ENCODE data around the gene CD248.
"Not testable (repeated sequence)": the region's sequence is repeated elsewhere in the genome, so short reads cannot be mapped to it uniquely, and the experiment has no call there.

The CD248 gene

DNA sequence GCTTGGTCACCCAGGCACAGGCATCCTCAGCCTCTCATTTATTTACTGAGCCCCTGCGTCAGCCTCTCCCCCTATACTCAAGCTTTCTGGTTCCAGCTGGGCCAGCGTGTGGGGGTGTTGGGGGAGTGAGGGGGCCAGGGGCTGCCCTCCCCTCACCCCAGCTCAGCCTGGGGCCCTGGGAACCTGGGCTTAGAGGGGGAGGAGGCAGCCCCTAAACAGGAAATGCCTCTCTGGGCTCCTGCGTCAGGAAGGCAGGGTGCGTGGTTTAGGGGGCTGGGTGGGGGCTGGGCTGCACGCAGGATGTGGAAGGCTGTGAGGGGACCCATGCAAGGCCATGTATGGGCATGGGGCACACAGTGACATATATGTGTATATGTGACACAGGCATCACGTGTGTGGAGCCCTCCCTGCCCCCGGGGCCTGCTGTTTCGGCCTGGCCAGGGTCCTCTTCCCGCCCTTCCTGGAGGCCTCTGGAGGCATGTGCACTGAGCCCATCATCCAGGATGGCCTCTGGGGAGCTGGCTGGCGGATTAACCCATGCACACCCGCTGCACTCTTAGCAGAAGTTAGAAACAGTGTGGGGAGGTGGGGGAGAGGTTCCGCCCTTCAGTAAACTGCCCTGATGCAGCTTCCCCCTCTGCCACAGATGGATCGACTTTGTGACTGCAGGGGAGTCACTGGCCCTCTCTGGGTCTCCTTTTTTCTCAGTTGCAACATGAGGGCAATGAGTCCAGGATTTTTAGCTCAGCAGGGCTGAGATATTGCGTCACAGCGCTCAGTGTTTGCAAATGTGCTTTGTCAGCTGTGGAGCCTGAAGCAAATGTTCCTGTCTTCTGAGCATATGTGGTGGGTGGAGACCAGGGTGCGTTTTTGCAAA is 1.1 kb upstream of the CD248 start:
- DNase-seq: no peak
- in situ Hi-C loops (cut with HindIII; ENCODE audit: low pct_ligation_motif_present, low pct_unique_long_range_greater_than_20kb, low sequenced_read_pairs): no loop called here

DNA sequence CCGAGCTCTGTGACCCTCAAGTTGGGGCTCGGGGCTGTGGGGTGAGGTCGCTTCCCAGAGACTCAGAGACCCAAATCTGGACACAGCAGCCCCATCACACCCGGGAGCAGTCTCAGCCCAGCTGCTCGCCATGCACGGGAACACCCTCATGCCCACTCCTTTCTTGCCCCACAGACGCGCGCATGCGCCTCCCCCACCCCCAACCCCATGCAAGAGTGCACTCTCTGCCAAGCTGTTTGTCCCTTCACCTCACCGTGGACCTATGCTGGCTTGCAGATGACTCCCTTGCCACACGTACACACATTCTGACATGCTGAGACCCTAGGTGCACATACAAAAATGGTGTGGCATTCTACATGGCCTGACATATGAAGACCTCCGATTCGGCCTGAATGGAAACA is 478 bp upstream of the CD248 start:
- in situ Hi-C loops (cut with HindIII; ENCODE audit: low pct_ligation_motif_present, low pct_unique_long_range_greater_than_20kb, low sequenced_read_pairs): no loop called here
- DNase-seq: no peak

DNA sequence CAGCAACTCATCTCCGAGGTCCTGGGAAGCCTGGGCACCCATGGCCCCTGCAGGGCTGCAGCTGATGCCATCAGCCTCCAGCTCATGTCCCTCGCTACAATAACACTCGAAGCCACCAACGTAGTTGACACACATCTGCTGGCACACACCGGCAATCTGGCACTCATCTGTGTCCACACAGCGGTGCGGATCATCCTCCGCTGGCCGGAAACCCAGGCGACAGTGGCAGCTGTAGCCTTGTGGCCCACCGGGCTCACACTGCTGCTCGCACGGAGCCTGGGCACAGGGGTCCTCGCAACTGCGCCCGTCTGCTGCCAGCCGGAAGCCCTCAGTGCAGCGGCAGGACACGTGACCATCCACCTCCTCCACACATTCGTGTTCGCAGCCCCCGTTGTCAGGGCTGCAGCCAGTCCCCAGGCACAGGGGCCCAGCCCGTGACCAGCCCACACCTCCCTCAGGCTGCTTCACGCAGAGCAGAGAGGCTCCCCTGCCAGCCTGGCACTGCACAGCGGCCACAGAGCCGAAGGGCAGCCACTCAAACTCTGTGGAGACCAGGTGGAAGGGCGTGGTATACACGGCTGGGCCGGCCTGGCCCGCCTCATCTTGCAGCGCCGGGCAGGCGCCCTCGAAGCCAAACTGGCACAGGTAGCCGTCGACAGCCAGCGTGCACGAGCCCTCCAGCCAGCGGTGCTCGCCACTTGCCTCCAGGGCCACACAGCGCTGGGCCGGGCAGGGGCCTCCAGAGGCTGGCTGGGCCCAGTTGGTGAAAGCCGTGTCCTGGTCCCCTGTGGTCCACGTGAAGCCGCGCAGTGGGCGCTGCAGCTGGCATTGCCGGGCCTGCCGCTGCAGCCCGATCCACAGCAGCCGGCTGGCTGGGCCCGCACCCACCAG is 678 bp downstream of the CD248 start:
- no peak for DNase-seq
- in situ Hi-C loops (cut with HindIII; ENCODE audit: low pct_ligation_motif_present, low pct_unique_long_range_greater_than_20kb, low sequenced_read_pairs): no loop called here

DNA sequence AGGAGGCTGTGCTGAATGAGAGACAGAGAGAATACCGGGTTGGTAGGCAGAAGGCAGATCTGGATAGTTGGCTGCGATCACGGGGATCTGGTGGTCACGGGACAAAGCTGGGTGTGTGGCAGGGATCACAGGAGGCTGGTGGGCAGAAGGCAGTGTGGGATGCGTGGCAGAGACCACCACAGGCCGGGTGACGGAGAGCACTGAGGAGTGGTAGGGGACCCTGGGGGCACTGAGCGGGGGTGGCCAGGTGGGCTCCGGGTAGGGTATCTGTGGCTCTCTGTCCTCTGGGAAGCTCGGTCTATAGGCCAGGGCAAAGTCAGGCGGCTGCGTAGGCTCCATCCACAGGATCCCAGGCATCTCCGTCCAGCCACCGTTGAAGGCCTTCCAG is 1.4 kb downstream of the CD248 start:
- in situ Hi-C loops (cut with HindIII; ENCODE audit: low pct_ligation_motif_present, low pct_unique_long_range_greater_than_20kb, low sequenced_read_pairs): no loop called here

DNA sequence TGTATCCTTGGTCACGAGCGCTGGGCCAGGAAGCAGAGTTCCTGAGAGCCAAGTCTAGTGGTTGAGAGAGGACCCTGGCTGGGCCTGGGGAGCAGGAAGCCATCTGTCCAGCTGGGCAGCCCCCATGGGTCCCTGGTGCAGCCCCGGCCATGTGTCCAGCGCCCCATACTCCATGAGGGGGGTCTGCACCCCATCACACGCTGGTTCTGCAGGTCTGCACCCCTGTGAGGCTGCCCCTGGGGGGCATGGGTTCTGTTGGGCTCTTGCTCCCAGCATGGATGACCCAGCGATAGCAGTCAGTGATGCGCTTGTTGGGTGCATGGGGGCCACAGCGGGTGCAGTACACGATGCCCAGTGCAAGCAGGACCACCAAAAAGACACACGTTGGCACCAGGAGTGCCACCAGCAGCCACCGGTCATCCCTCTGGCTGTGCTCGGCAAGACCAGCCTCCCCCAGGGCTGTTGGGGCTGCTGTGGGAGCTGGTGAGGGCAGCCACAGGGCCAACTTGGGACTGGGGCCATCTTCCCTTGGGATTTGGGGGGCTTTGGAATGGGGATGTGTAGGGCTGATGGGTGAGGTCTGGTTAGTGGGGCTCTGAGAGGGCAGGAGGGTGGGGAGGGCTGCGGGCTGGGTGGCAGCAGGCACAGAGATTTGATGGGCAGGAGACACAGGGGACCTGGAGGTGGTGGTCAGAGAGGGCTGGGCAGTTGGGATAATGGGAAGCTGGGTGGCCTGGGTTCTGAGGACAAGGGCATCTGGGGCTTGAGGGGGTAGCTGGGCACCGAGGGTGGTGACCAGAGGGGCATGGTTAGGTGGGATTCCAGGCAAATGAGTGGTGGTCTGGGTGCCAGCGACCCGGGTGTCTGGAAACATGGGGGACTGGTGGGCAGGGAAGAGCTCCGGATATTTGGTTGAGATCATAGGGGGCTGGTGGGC is 2.0 kb downstream of the CD248 start:
- no peak for DNase-seq
- in situ Hi-C loops (cut with HindIII; ENCODE audit: low pct_ligation_motif_present, low pct_unique_long_range_greater_than_20kb, low sequenced_read_pairs): no loop called here

More for the DNA sequence above, 1.4 kb downstream of the CD248 start:
- no peak for DNase-seq

DNA sequence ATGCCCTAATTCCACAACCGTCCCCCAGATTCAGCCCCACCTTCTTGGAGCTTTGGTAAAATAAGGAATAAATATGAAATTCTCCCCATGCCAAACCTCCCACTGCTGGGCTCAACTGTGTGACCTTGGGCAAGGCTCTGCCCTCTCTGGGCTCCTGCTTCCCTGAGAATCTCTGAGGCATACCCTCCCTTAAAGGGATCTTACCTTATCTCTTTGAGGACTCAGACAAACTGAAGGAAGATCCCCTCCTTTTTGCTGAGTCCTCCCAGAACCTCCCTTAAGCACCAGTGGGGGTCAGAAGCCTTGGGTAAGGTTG is 2.7 kb downstream of the CD248 start:
- in situ Hi-C loops (cut with HindIII; ENCODE audit: low pct_ligation_motif_present, low pct_unique_long_range_greater_than_20kb, low sequenced_read_pairs): no loop called here
- DNase-seq: no peak

DNA sequence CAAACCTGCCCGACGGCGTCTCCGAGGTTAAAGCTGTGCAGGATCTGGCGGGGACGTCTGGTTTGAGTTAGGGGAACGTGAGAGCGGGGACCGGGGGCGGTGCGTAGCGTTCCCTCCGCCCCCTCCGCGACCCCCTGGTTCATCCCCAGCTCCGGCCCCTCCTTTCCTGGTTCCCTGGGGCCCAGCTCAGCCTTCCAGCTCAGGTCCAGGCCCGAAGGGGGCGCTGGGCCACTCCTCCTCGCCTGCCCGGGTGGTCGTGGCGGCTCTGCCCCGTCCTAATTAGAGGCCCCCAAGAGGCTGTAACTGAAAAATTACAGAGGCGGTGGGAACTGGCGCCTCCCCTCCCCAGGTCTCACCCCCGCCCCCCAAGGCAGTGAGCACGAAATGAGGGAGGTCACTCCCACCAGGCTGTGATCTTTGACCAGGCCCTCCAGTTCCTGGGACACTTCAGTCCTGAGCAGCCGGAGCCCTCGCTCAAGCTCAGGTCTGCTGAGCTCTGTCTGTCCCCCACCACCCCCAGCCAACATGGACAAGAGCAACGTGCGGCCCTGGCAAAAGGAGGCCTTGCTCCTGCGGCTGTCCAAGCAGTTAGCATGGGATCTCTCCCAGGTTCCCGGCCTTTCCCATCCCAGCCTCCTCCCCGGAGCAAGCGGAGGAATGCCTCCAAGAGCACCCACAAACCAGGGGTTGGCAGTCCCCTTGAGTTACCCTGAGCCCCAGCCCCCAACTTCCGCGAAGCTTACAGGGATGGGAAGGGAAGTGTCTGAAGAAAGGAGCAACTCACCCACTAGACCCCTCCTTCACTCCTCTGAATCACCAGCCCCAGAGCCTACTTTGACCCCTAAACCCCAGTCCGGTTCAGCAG is 3.3 kb downstream of the CD248 start:
- no peak for DNase-seq
- in situ Hi-C loops (cut with HindIII; ENCODE audit: low pct_ligation_motif_present, low pct_unique_long_range_greater_than_20kb, low sequenced_read_pairs): no loop called here

DNA sequence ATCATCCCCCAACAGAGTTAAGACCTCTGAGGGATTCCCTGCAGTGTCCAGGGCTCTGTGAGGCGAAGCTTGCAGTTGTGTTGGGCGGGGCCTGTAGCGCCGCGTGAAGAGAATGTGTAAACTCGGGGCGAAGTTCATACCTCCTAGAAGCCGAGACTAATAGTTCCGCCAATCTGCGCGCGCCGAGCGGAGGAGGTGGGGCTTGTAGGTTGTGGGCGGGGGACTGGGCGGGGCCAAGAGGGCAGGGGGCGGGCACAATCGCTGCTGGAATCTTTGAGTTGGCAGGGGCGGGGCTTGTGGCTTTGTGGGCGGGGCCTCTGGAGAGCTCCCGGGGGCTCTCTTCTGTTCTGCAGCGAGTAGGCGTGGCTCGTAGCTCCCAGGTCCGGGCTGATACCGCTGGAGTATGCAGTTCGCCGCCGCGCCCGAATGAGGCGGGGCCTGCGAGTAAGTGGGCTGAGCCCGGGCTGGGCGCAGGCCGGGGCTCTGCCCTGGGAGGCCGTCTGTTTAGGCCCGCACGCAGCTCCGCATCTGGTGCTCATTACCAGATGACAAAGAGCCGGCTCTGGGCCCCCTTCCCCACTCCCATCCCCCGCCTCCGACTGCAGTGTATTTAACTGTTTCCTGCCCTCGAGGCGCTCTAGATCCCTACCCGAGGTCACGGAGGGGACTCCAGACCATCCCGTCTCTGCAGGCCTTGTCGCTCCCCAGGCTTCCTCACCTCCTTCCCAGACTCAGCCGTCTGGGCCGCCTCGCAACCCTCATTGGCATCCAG is 4.1 kb downstream of the CD248 start:
- in situ Hi-C loops (cut with HindIII; ENCODE audit: low pct_ligation_motif_present, low pct_unique_long_range_greater_than_20kb, low sequenced_read_pairs): no loop called here
- peak; percentile 96 for DNase-seq

DNA sequence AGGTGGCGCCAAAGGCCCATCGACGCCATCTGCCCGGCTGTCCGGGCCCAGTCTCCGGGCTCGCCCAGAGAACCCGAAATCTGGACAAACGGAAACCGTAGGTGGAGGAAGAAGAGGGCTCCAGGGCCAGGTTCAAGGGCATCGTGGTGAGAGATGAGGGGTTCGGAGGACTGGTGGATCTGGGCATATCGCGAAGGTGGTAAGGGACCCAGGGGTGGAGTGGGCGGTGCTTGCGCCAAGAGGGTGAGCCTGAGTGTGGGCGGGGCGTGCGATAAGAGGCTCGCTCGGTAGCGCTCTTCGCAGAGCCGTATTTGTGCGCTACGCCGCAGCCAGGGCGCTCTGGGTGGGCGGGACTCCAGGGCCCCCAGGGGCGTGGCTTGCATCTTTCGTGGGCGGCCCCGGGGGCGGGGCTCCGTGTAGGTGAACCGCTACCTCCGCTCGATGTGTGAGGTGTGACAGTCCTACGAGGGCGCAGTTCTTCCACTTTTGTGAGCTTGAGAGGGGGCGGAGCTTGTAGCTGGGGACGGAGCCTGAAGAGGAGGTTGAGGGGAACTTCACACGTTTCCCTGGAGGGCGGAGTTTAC is 4.8 kb downstream of the CD248 start:
- in situ Hi-C loops (cut with HindIII; ENCODE audit: low pct_ligation_motif_present, low pct_unique_long_range_greater_than_20kb, low sequenced_read_pairs): no loop called here
- peak; percentile 91 for DNase-seq

DNA sequence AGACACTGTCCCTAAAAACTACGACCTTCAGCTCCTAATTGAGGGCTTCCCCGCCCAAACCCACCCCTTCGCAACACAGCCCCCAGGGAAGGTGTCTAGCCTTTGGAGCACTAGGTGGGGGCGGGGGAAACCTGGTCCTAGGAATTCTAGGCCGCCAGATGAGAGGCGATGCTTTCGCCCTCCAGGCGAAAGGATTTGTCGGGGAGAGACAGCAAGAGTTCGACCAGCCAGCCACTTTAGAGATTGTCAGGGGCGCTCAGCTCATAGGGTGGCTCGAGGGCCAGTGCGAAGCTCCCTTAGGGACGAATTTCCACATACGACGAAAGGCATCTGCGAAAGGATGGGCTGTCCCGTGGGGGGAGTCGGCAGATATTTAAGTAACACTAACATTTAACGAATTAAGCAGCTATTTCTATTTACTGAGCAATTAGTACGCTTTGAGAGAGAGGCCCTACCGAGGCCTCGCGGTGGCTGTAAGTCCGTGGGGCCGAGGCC is 5.3 kb downstream of the CD248 start:
- in situ Hi-C loops (cut with HindIII; ENCODE audit: low pct_ligation_motif_present, low pct_unique_long_range_greater_than_20kb, low sequenced_read_pairs): no loop called here

DNA sequence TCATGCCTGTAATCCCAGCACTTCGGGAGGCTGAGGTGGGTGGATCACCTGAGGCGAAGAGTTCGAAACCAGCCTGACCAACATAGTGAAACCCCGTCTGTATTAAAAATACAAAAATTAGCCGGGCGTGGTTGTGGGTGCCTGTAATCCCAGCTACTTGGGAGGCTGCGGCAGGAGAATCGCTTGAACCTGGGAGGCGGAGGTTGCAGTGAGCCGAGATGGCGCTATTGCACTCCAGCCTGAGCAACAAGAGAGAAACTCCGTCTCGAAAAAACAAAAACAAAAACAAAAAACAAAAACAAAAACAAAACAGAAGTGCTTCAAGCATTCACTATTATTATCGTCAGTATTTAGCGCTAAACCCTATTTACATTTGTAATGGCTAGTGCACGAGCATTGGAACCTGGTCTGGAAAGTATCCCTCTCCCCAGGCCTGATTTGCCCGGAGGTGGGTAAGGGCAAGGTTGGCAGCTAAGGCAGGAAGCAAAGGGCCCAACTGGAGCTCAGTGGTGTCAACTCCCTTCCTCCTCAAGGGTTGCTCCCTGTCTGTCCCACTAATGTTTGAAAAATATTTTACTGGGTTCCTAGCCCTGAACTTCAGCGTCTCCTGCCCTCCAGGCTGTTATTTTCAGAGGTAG is 5.9 kb downstream of the CD248 start:
- DNase-seq; in situ Hi-C loops (cut with HindIII; ENCODE audit: low pct_ligation_motif_present, low pct_unique_long_range_greater_than_20kb, low sequenced_read_pairs): not testable (repeated sequence)

More for the DNA sequence above, 5.3 kb downstream of the CD248 start:
- DNase-seq: no peak

DNA sequence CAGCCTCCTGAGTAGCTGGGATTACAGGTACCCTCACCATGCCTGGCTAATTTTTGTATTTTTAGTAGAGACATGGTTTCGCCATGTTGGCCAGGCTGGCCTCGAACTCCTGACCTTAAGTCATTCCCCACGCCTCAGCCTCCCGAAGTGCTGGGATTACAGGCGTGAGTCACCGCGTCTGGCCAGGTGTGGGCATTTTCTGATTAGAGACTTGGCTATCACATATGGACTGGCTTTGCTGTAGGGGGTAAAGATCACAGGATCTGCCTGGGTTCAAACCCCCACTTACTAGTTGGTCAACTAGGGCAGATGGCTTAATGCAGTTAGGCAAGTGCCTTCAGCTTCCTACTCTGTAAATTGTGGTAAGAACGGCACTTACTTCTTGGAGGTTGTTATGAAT is 6.5 kb downstream of the CD248 start:
- DNase-seq: no peak
- in situ Hi-C loops (cut with HindIII; ENCODE audit: low pct_ligation_motif_present, low pct_unique_long_range_greater_than_20kb, low sequenced_read_pairs): no loop called here

DNA sequence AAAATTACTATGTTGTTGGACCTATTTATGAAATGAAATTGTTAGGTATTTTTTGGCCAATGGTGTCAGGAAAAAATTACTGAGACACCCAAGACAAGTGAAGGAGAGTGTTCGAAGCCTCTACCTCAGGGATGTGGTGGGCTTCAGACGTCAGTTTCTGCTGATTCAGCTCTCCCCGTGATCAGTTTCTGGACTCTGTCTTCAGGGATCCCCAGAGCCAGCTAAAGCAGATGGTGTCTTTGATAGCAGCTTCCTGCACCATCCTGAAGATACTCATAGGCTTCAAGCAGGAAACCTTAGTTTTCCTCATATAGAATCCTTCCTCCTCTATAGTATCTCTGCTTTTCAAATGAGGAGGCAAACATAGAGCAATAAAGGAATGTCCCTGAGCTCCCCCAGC is 7.4 kb downstream of the CD248 start:
- no peak for DNase-seq
- in situ Hi-C loops (cut with HindIII; ENCODE audit: low pct_ligation_motif_present, low pct_unique_long_range_greater_than_20kb, low sequenced_read_pairs): no loop called here

DNA sequence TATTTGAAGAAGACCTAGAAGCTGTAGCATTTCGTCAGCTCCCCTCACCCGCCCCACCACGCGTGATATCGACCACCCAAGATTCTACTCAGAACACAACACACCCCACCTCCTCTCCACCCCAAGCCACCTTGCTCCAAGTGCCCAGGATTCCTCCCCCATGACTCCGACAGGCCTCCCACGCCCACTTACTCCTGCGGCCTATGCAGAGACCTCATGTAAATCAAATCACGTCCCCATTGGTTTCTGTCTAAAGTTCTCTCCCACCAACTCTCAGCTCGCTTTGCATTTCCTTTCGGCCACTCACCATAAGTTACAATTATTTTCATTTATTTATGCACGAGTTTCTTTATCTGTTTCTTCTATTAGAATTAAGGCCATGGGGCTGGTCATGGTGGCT is 14.2 kb downstream of the CD248 start:
- no peak for DNase-seq
- in situ Hi-C loops (cut with HindIII; ENCODE audit: low pct_ligation_motif_present, low pct_unique_long_range_greater_than_20kb, low sequenced_read_pairs): no loop called here

DNA sequence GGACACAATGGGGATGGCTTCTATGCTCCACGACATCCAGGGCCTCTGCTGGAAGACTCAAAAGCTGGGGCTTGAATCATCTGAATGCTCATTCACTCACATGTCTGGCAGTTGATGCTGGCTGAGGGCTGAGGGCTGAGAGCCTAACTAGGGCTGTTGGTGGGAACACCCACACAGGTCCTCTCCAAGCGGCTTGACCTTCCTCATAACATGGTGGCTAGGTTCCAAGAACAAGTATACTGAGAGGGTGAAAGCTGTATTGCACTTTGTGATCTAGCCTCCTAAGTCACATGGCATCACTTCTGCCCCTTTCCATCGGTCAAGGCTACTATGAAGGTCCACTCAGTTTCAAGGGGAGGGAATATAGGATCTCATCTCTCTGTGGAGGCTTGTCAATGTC is 17.7 kb downstream of the CD248 start:
- no peak for DNase-seq
- in situ Hi-C loops (cut with HindIII; ENCODE audit: low pct_ligation_motif_present, low pct_unique_long_range_greater_than_20kb, low sequenced_read_pairs): no loop called here

DNA sequence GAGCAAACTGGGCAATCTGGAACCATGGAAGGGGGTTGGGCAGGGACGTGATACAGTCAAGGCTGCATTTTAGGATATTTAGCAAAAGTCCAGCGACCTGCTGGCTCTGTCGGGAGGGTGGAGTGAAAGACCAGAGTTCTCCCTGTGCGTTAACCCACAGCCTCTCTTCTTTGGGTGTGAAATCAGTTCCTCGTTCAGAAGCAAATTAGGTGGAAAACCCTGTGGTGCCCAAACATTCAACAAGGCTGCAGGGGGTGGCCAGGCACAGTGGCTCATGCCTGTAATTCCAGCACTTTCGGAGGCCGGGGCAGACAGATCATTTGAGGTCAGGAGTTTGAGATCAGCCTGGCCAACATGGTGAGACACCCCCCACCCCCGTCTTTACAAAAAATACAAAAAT is 19.2 kb downstream of the CD248 start:
- in situ Hi-C loops (cut with HindIII; ENCODE audit: low pct_ligation_motif_present, low pct_unique_long_range_greater_than_20kb, low sequenced_read_pairs): no loop called here
- no peak for DNase-seq
